Activated CD4-positive, alpha-beta T cell treated with anti-CD3 and anti-CD28 coated beads for 24 hours (primary cell): ENCODE data around the gene GALNTL6.

Experiments used
- DNase-seq, 2 donors: peaks; one replicate each; pipeline ENCODE4 v3.0.0-alpha.2; 2020; ENCODE audit warnings: low read depth in 2 of 2

Gene GALNTL6

DNA sequence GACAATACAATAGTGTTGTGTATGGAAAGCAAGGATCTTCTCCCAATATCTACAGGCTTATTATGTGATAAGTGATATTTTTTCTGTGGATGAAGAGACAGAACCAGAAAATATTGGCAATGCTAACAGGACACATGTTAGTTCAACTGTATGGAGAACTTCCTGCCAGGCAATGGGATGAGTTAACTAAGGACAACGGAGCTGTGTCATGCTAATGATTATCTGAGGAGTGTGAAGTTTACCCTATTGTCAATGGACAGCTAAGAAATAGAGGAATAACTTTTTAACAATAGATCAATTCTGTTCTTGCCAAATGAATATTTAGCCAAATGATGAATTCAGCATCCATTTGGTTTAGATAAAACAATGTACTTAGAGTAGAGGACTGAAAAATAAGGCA, 180.0 kb downstream of the GALNTL6 start:
- no peak for DNase-seq

DNA sequence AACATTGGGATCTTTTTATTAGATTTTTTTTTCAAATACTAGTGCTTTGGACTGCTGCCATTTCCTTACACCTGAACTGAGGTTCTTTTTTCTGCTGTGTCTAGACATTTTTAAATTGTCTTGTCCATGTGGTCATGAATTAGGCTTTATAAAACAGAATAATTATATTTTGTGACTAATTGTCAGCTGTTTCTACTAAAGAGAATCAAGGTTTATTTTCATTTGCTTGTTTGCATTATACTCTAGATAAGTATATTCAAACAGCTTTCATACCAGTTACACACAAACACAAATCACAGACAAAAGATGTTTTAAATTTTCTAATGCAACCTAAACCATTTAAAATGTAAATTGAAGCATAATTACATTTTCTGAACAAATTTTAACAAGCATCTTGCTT, 194.7 kb downstream of the GALNTL6 start:
- no peak for DNase-seq

DNA sequence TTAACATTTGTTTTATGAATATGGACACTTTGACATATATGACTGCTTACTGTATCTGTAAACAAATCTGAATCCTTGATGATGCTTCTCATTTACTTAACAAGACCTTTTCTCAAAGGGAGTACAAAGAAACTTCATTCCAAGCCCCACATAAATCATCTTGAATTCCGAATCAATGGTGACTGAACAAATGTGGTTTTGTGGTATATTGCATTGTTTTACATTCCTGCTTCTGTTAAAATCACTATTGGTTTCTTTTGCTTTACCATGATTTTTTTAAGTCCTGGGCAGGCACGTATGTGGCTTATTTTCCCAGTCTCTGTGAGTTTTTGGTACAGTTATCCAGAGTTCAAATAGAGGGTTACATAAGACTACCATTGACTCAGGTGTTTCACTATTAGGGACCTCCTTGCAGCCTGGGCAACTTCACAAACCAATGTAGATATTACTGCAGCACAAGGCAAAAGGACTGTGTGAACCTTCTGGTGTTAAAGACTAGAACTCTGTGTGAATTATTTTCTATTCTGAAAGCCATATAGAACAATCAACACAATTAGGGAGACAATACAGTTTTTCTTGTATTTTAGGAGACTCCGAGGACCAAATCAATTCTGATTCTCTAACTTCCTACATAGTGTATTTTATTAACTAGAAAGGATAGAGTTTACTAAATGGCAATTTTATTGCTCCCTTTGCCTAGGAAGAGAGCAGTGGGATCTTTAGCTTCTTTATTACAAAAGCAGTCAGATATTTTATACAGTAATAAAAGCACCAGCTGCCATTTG, 196.4 kb downstream of the GALNTL6 start:
- no peak for DNase-seq

DNA sequence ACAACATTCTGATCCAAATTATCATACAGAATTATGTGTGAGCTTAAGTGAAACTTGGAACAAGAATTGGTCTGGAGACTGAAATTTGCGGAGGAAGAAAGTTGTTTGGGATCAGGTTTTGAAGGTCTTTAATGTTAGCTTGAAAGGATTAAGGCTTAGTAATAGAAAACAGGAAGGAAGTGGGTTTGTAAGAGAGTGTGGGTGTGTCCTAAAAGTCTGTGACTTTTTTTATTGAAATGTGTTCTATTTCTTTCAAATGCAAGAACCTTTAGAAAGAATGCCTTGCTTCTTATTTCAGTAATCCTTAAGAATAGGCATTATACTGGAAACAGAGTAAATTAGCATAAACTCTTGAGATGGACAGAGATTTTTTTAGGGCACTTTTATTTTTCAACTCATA, 198.0 kb downstream of the GALNTL6 start:
- no peak for DNase-seq

DNA sequence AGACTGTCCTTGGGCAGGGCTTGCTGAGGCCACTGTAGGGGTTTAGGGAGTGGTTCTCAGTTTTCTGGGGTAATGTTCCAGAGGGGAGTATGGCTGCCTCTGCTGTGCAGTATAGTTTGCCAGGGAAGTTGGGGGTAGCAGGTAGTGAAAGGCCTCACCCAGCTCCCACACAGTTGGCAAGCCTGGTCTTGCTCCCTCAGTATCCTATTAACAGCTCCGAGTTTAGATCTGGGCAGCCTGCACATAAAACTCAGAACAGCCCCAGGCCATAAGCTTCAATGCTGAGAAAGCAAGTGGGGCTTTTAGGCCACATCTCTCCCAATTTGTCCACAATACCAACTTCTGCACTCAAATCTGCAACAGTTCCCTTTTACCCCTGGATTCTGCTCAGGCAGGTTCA, 205.2 kb downstream of the GALNTL6 start:
- no peak for DNase-seq

DNA sequence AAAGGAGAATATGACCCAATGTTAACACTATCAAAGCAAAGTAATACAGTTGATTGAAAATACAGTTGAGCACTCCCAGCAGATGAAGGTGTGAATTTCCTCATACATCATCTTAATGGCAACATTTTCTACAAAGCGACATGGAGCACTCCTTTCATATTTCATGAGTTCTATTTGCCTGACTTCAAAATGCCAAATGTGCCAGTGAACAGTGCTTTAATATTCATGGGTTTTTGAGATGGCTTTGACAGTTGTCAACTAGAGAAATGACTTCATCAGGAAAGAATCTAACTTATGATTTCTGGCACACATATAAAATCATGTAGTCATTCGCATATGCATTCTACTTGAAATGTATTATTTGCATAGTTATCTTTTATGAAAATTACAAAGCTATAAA, 222.4 kb downstream of the GALNTL6 start:
- no peak for DNase-seq

DNA sequence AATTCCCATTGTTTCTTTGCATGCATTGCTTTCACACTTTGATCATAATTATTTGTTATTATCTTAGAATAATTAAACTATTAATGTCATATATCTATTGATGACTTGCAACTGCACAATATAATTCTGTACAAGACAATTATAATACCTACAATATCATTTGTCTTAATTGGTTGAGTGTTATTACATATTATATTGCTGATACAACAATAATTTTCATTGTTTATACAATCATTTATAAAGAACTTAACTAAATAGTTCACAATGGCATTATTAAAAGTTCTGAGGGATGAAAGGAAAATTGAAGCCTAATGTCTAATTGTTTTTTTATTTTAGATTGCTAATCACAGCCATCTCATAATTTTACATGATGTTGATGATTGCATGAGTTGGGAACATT, 227.6 kb downstream of the GALNTL6 start:
- no peak for DNase-seq

DNA sequence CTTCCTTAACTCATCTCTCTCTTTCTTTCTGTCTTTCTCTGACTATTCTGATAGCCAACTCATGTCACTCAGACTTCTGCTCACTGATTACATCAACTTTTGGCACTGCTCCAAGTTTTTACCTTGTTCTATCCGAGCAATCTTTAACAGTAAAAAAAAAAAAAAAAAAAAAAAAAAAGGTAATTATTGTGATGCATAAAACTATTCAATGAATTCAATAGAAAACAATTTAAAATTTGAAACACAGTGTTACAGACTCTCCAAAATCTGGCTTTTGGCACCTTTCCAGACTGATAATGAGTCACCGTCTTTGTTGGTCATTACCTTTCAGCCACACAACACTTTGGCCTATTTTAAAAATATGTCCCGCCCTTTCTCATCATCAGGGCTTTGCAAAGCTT, 229.5 kb downstream of the GALNTL6 start:
- no peak for DNase-seq

DNA sequence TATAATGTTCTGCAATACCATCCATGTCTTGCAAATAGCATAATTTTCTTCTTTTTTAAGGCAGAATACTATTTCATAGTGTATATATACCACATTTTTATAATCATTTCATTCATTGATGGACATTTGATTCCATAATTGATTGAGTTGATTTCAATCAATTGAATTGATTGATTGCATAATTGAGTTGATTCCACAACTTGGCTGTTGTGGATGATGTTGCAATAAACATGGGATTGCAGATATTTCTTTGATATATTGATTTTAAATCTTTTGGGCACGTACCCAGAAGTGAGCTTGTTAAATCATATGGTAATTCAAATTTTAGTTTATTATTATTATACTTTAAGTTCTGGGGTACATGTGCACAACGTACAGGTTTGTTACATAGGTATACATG, 232.8 kb downstream of the GALNTL6 start:
- DNase-seq: no peak

DNA sequence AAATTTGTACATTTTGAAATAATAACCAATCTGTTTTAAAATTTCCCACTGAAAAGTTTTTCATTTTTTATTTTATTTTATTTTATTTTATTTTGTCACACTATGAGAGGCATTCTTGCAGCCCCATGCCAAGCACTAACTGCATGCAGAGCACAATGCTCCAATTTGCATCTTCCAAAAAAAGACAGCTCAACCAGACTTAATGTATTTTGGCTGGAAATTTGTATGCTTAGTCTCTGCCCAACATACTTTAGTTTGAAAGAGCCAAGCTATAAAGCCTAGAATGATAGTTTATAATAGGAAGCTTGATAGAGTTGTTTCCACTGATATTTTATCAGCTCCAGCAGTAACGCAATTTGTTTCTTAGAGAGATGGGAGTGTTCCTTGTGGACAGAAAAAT, 235.5 kb downstream of the GALNTL6 start:
- DNase-seq: no peak

DNA sequence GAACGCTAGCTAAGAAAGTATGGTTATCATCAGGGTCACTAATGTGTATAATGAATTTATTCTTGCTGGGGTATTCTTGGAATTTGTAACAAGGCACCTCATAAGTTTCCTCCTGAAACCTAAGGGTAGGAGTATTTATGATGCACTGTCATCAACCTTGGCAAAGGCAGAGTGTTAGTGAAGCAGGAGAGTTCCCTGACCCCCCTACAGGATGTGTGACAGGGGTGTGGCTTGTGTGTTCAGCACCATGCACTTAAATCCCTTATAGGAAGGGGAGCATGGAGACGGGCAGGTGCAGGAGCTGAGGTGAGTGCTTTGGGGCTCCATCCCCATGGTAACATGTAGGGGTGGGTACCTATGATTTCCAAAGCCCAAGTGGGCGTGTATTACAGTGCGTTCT, 237.7 kb downstream of the GALNTL6 start:
- no peak for DNase-seq

DNA sequence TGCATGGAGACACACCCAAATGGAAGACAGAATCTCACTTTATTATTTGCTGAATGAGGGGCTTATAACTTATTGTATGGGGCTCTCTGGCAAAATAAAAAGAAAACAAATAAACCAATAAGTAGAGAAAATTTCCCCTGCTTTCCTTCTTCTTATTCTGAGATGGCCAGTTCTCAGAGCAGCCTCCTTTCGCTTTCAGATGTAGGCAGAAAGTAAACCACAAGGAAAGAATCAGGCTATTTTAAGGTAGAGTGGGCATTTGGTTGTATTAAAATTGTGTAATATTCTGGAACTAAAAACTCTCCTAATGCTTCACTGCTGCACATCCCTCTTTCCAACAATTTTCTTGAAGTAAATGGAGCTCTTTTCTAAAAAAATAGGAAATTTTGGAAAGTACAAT, 241.8 kb downstream of the GALNTL6 start:
- no peak for DNase-seq

DNA sequence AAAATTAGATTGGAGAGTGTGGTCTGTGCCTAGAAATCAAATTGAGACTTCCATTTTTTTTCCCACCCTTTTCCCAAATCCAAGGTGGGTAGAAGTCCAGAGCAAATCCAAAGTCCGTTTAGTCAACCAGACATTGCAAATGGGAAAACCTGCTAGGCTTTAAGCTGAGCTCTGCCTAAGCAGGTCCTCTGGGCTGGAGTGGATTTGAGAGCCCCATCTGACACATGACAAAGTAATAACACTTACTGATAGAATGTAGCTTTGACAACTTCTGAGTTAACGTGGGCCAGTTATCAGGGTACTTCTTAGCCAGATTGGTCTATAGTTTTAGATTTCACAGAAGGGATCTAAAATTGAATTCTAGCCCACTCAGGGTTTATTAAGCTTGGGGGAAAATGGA, 242.3 kb downstream of the GALNTL6 start:
- DNase-seq: no peak

DNA sequence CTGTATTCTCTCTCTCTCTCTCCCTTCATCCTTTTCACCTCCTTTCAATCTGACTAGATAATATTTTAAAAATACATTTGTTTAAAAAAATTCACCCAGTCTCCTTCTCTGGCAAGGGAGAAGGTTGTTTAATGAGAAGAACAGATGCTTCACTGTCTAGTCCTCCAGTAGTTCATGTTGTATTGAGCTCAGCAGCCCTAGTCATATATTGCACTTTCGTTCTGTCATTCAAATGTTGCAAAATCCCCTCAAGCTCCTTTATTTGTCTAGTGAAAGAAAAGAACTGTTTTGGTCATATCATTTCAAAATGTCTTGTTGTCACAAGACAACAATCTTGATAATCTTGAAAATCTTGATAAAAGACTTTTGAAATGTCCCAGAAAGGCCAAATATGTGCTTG, 248.0 kb downstream of the GALNTL6 start:
- no peak for DNase-seq

DNA sequence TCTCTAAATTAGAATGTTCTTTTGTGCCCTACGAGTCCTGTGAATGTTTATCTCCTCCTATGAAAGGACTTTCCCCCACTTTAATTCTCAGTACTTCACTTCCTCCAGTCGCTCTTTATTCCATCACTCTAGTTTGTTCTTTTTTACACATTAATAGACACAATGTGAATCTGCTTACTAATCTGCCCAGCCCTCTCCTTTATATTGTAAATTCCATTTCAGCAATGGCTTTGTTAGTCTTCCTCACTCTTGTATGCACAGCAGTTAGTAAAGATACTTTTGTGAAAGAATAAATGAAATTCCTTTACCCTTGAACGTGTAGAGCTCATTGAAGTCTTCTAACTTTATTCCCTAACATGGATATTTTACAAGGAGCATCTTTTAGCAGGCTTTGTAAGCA, 255.3 kb downstream of the GALNTL6 start:
- DNase-seq: no peak

DNA sequence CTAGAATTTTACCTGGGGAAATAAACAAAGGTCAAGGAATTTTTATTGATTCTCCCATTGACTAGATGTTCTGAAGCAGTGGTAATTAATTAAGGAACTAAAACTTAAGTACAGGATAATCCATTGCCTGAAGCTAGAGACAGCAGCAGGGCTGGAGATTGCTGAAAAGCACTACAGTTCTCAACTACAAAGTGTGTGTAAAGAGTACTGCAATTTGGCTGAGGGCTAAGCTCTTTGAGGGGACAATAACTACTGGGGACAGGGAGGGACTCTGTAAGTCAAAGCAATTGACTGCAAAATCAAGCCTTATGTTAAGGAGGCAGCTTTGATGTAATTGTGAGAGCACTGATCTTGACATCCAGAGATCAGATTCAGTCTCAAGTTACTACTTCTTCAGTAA, 260.4 kb downstream of the GALNTL6 start:
- DNase-seq: no peak

DNA sequence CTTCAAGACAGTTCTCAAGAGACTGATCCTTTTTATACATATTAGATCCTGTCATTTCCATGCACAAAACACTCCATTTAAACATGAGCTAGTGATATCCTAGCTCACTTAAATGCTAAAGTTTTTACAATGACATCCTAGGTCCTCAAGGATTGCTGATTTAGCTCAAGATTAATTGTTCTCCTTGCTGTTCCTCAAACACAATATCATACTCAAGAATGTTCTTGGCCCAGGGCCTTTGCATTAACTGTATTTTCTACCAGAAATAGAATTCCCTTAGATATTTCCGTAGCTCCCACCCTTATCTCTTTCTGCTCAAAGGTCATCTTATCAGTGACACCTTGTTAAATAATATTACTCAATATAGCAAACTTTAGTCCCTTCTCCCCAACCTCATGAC, 270.1 kb downstream of the GALNTL6 start:
- no peak for DNase-seq

DNA sequence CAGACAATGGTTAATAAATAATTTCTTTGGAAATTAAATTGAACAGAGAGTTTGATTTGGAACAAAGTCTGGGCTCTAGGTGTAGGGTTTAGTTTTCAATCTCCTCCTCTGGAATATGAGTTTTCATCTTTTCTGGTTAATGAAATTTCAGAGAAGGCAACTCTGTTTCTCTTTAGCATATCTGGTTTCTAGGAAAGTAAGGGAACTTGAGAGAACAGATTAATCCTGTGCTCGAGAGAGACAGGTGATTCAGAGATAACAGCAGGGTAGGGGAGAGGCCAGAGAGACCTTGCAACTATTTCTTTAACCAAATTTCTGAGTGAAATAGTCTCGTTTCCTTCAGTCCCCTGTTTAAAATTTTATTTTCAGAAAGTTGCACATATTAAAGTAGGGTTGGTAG, 275.4 kb downstream of the GALNTL6 start:
- no peak for DNase-seq

DNA sequence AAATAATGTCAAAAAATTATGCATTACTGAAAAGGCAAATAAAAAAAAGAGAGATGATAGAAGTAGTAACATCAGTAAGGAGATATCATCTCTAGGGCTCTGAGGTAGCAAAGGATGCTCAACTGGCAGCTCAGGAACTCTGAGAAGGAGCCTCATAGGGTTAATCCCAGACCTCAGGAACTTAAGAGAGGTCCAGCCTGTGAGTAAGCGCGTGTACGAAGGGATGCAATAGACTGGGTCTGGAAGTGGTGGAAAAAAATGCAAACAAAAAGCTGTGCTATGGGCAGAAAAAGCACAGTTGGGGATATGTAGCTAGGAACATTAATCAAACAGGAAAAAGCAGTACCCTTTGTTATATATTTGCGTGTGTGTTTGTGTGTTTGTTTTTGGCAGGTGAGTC, 282.0 kb downstream of the GALNTL6 start:
- DNase-seq: no peak

DNA sequence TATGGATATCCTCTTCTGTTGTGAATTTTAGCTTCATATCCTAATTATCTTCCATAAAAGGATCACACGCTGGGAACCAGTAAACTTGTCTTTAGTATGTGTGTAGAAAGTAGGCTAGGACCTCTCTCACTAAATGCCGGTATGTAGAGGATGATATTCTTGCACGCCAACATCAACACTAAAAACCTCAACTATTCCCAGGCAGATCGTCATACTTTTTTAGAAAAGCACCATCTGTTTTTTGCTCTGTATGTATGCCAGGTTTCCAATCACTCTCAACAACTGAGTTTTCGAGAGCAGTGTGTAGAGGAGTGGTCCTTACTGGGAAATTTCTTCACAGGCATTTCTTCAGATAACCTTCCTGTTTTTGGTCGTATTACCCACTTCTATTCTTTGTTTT, 283.6 kb downstream of the GALNTL6 start:
- DNase-seq: no peak

DNA sequence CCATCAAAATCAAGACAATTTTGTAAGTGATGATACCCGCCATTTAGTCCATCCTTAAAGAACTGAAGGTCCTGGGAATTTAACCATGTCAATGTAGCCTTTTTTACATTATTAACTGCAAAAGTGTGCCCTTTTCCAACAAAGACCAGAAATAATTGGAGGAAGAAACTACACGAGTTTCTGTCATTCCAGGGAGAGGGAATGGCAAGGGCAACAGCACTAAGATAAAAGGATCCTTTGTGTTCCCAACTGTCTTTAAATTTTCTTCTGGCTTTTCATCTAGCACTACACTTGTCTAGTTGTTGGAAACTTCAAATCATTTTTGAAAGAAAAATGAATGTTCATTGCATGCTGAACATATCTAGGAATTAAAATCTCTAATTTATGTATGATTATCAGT, 286.2 kb downstream of the GALNTL6 start:
- no peak for DNase-seq

DNA sequence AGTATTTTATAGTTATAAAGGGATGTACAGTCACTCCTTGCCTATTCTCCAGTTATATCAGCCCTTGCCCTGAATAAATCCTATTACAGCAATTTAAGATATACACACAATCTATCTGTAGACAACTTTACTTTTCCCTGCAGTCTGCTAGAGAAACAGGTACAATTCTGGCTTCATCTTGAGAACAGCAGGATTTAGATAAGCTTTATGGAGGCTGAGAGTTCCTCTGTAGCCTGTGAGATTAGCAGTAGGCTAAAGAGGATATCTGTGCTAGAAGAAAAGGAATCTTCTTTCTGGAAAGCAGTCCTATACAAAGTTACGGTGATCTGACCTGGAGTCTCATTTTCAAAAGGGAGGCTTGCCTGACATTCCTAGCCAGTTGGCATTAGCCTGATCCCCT, 290.3 kb downstream of the GALNTL6 start:
- DNase-seq: no peak

DNA sequence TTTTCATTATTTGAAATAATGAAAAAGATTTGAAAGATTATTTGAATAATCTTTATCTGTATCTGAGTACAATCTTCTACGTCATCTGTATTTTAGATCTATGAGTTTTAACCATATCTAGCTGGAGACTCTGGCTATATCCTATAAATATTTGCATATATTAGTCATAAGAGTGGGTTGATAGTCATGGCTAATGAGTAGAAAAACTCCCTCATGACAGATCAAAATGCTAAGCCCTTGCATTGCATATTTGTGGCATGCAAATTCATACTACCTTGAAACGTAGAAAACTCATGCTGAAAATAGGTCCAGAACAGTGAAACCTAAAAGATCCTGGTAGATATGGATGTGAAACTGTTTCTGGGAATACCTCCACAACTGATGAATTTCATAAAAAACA, 291.3 kb downstream of the GALNTL6 start:
- DNase-seq: no peak

DNA sequence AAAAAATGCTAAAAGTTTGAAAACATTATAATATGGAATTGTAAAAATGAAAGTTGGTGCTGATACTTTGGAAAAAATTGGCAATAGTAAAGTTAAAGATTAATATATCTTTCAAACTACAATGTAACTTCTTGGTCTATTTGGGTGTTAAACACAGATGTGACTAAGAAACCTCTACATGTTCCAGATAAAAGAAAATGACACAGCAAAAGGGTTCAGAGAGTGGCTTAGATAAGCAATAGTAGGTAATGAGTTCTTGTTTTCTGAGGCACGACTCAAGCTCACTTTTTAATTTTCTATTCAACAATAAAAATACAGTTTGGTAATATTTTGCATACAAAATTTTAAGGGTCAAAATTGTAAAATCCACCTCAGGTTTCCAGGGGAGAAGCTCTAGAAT, 292.7 kb downstream of the GALNTL6 start:
- no peak for DNase-seq
